Measurements from ENCODE around the gene SKP2. TPM values are rescaled to one million over a fixed set of nuclear protein-coding genes. Genes with fewer than 3 reads are reported as not detected.
"Not testable (repeated sequence)": the region's sequence is repeated elsewhere in the genome, so short reads cannot be mapped to it uniquely, and the experiment has no call there.

SKP2 gene
- polyA plus RNA-seq, 10 donors: 36.6 to 75.0 (median 61.2) TPM

GRCh38 chr5:36198281-36198680 is 46.4 kb downstream of the SKP2 start:
- DNase-seq: no peak

- not testable (repeated sequence) for DNase-seq
These were observed 46.9 kb downstream of the SKP2 start for GRCh38 chr5:36198783-36199182.

- DNase-seq: no peak
These were observed 47.7 kb downstream of the SKP2 start for GRCh38 chr5:36199620-36200019.

GRCh38 chr5:36200513-36200912 is 48.6 kb downstream of the SKP2 start:
- DNase-seq: no peak

DNA sequence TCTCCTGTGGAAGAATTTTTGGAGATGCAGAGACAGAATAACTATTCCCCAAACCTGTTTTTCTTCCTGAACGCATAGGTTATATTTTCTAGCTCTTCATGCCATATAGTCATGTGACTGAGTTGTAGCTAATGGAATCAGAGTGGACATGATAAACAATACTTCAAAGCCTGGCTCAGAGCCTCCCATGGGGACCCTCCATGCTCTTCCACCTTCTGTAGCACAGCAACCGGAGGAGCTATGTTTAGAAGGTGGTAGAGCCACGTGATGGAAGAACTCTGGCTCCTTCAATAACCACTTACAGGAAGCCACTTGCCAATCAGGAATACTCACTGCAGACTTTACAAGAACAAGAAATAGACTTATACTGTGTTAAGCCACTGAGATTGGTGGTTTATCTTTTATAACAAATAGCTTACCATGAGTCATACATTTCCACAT is 50.6 kb downstream of the SKP2 start:
- DNase-seq: peak in 1 of 3 donors; percentile 21

- no peak for DNase-seq
These were observed 53.4 kb downstream of the SKP2 start for GRCh38 chr5:36205329-36205728.

DNA sequence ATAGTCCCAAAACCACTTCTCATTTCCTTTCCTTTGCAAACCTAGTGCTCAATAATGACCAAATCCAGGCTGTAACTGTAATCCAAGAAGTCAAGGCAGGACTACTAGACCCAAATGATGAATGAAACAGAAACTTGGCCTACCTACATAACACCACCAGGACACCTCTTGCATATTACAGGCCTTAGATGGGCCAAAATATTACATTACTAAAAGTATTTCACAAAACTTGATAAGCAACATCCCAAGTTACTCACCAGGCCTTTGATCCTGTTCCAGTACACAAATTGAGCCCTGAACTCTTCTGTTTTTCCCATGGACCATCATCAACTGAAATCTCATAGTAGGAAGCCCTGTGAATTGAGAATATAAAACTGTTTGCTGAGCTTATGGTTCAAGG is 55.0 kb downstream of the SKP2 start:
- DNase-seq: no peak

GRCh38 chr5:36208786-36209185 is 56.9 kb downstream of the SKP2 start:
- no peak for DNase-seq

DNA sequence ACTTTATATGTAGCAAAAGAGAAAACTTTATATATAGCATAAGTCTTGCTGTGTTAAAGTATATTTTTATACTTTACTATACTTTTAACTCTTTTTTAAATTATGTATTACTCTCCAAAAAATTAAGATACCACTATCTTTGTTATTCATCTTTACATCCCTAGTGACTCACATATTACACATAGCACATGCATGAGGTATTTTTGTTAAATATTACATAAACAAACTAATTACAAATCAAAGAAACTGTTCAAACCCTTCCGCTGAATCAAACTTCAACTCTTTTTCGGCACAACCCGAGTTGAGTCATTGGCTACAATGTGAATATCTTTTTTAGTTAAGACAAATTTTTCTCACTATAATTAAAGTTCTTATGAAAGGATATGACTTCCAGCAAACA is 57.8 kb downstream of the SKP2 start:
- DNase-seq: no peak

- no peak for DNase-seq
These were observed 62.5 kb downstream of the SKP2 start for GRCh38 chr5:36214436-36214835.

GRCh38 chr5:36215910-36216309 is 64.0 kb downstream of the SKP2 start:
- DNase-seq: no peak

- no peak for DNase-seq
These were observed 65.7 kb downstream of the SKP2 start for GRCh38 chr5:36217567-36217966.

GRCh38 chr5:36217988-36218387 is 66.1 kb downstream of the SKP2 start:
- no peak for DNase-seq

DNA sequence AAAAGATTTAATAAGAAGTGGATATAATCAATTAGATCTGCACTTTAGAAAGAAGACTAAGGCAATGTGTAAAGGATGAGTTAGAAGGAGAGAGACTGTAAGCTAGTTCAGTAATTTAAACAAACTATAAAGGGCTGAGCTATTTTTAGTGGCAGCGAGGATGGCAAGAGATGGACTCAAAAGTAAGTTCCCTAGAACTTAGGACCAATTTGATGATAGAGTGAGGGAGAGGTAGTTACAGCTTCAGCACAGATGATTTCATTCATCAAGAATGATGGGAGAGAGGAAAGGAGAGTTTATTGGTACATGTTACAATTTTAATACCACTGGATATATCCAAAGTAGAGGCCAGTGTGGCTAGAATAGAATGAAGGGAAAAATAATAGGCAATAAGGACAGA is 70.7 kb downstream of the SKP2 start:
- no peak for DNase-seq

- DNase-seq: no peak
These were observed 75.1 kb downstream of the SKP2 start for GRCh38 chr5:36227046-36227445.

- DNase-seq: no peak
These were observed 76.6 kb downstream of the SKP2 start for GRCh38 chr5:36228505-36228904.

DNA sequence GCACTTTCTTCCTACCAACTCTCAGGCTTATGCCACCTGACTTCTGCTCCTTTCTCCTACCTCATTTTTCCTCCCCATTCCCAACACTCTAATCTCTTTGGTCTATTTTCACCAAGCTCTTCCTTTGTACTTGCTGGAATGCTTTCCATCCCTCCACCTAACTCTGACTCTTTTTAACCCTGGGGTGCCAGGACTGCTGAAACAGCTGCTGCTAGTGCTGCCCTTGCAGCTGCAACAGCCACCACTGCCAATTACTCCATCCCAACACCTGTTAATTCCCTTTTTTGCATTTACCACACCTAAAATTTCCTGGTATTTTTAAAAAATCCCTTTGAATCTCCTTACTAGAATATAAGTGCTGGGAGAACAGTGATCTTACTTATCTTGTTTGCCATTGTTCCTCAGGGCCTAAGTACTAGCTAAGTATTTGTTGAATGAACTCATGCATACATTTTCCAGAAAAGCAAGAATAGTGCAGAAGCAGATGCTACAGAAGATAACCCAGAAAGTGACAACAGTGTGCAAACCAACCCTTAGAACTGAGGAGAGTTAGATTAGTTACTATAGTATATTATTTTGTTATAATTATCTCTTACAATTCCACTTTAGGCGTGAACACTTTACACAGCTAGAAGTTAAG is 78.4 kb downstream of the SKP2 start:
- DNase-seq: peak in 1 of 3 donors; percentile 24

DNA sequence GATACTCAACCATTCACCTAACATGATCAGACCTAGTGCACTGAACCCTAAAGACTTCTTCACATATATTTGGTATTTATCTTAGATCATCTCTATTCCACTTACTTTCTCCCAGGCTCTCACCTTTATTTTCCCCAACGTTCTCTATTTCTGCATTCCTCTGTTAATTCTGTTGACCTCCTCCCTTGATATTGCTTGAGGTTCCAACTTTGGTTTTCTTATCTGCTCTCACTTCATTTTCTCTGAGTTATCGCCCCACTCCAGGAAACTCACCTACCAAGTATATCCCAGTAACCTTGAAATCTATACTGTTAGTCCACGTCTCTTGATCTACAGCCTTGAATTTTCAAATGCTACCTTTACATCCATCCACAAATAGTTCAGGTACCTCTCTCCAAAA is 80.6 kb downstream of the SKP2 start:
- DNase-seq: no peak

Other genes starting within 250 kb of the SKP2 start
- gene CAPSL, start 213.5 kb upstream of the SKP2 start, polyA plus RNA-seq (ENCODE audit: insufficient read length in 10 of 10): not detected
- 10 to 100 TPM in 9 of 10 donors, 1 to 10 TPM in 1; 5.8 to 53.0 (median 29.9) TPM for gene UGT3A1, start 160.7 kb upstream of the SKP2 start, polyA plus RNA-seq (ENCODE audit: insufficient read length in 10 of 10)
- gene UGT3A2, start 85.2 kb upstream of the SKP2 start, polyA plus RNA-seq (ENCODE audit: insufficient read length in 10 of 10): 1 to 10 TPM in 2 of 10 donors, under 1 TPM in 8; 0.32 to 2.4 (median 0.48) TPM
- 10 to 100 TPM in 9 of 10 donors, 1 to 10 TPM in 1; 8.9 to 15.9 (median 12.3) TPM for gene LMBRD2, start 224 bp upstream of the SKP2 start, polyA plus RNA-seq (ENCODE audit: insufficient read length in 10 of 10)
- gene NADK2, start 89.8 kb downstream of the SKP2 start, polyA plus RNA-seq (ENCODE audit: insufficient read length in 10 of 10): 10 to 100 TPM; 32.6 to 52.8 (median 41.7) TPM
- under 1 TPM; 0.29 to 0.94 (median 0.42) TPM for gene RANBP3L, start 149.8 kb downstream of the SKP2 start, polyA plus RNA-seq (ENCODE audit: insufficient read length in 10 of 10)

All from muscle of back (tissue), 11 donors.